Stimulated activated CD4-positive, alpha-beta T cell treated with anti-CD3 and anti-CD28 coated beads, Interleukin-15, amount 100 ng/mL, for 24 hours (primary cell): ENCODE data around the gene TSPAN18.

Experiments used
- DNase-seq: peaks from one replicate; pipeline ENCODE4 v3.0.0-alpha.2; 2020

Gene TSPAN18

DNA sequence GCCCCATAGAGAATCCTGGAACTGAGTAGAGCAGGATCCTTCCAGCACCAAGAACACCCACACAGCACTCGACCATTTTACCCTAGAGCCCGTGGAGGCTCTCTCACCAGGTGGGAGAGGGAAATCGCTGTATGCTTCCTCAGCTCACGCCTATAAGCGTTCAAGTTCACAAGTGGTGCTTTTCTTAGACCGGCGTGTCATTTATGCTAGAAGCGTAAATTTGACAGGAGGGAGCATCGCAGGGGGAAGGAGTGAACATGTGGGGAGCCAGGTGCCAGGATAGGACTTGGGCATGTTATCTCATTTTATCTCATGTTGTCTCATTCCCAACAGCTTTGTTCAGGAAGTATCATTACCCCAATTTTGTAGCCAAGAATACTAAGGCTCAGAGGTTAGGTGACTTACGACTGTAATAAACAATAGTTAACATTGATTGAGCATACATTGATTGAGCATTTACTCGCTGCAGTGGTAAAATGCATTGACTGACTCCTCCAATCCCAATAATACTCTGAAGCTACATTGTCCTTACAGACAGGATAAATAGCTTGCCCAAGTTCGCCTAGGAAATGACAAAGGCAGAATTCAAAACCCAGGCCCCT lies 243.0 kb downstream of the TSPAN18 start:
- DNase-seq, result no peak

DNA sequence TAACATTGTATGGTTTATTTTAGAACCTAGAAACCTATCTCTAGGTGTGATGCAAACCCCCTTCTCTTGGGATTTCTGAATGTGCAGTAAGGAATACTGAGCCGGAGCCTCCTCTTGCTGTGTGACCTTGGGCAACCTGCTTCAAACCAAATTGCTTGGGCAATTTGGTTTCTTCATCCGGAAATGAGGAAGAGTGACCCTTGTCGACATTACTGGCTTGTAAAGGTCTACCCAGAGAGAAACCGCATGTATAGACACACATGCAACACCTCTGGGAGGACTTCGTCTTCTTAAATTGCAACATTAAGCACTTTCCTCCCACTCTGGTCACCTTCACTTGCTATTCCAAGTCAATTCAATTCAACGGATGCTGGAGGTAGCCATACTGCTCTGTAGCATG lies 243.5 kb downstream of the TSPAN18 start:
- no peak for DNase-seq

DNA sequence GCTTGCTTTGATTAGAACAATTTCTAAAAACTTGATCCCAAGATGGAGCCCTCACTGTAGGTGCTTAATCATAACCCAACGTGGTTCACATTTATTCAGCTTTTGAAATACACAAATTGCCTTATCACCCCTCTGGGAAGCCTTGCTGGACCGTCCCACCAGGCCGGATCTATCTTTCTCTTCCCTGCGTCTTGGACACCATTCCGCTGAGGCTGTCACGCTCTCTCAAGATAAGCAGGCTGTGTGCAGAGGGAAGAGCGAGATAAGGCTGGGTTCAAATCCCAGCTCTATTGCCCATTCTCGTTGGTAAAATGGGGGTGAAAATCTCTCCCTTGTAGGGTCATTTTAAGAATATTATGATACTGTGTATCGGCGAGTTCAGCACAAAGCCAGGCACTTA lies 244.4 kb downstream of the TSPAN18 start:
- no peak for DNase-seq

DNA sequence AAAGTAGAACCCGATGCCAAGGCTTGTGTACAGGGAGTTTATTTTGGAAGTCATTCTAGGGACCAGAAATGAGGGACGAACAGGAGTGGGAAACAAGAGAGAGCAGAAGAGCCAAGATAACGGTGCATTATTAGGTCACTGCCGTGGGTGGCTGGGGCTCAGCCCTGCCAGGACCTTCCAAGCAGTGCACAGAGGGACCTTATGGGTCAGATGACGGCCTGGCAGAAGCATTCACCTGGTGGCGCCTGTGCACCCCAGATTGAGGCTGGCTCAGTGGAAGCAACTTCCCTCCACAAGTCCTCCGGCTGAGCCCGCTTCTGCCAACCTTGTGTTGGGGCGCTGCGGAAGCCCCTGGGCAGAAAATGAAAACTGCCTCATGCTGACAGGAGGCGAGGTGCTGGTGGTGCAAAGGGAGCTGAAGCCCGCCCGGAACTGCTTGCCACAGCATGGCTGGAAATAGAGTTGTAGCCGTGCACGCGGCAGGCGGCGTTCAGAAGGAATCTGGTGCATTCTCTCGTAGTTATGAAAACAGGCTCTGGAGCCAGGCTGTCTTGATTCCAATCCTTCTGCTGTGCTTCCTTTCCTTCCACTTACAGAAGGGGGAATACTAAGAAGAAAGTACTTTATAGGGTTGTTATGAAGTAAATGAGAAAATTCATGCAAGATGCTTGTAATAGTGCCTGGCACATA lies 246.1 kb downstream of the TSPAN18 start:
- no peak for DNase-seq

DNA sequence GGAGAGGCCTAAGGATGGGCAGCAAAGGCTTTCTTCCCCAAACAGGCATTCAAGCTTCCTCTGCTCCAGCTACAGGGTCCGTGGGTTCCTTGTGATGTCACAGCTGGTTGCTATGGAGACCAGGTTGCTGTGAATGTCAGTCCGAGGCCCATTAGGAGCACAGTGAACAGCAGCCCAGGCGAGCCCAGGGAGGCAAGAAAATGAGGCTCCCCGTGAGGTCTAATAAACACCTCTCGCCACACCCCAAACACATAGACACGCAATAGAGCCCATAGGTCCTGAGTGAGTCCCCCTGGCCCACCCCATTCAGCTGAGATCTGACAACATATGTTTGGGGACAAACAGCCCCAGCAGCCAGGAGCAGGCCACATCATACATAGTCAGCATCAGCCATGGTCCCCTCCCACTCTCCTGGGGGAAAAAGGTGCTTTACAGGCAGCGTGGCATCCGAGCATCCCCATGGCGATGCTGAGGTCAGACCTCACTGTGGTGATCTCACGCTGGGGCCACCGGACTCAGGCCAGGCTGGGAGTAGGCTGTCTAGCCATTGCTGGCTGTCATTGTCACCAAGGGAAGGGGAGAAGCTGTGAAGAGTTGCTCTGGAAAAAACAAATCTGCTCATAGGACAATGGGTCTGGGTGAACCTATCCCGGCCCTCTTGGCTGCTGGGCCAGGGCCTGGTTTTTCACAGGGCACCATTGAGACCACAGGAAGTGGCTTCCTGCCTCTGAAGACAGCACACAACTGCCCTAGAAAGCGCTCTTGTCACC lies 247.1 kb downstream of the TSPAN18 start:
- no peak for DNase-seq

DNA sequence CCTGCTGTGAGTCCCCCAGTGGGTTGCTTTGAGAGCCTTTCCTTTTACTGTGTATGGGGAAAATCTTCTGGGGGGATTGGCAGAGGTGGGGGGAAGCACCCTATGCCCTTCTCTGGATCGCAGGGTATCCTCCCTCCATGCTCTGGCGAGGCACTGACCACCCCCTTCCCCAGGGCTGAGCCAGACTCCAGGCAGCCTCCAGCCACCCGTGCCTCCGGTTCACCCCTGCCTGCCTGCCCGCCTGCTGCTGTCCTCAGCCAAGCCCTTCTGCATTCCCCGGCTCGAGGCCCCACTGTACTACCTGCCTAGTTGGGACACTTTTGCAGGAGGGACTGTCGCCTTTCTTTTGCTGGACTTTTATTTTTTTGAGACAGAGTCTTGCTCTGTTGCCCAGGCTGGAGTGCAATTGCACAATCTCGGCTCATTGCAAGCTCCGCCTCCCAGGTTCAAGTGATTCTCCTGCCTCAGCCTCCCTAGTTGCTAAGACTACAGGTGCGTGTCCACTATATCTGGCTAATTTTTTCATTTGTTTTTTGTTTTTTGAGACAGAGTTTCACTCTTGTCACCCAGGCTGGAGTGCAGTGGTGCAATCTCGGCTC lies 247.7 kb downstream of the TSPAN18 start:
- no peak for DNase-seq

DNA sequence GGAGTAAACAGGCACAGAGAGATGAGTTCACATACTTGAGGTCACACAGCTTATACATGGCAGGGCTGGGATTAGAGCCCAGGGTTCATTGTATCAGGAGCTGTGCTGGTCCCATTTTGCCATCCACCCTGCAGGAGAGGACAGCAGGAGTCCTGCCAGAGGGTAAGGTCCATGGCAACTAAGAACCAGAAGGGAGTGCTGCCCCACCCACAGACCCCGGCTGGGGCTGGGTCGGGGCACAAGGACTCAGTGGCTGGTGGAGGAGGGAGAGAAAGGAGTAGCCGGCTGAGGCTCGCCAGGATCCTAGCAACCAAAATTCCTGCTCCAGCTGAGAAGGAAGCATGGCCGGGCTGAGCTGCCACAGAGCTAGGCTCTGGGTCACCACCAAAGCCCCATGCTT lies 249.8 kb downstream of the TSPAN18 start:
- no peak for DNase-seq

DNA sequence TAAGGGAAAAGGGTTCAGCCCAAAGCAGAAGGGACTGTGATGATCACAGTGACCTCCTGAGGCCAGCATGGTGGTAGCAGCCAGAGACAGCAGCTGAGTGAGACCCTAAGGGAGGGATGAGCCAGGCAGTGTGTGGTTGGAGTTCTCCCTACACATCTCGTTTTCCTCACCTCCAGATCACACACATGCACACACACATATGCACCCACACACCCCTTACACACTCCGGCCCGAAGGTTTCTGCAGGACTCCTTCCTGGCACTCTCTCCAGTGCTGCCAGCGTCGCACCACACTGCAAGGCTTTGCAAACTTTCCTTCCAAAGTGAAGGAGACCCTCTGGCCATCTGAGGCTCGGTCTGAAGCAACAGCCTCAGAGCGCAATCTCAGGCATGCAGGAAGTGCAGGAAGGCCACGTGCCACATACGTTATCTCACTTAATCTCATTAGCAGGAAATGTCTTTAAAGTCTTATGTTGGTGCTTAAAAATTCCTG lies 250.8 kb downstream of the TSPAN18 start:
- no peak for DNase-seq

DNA sequence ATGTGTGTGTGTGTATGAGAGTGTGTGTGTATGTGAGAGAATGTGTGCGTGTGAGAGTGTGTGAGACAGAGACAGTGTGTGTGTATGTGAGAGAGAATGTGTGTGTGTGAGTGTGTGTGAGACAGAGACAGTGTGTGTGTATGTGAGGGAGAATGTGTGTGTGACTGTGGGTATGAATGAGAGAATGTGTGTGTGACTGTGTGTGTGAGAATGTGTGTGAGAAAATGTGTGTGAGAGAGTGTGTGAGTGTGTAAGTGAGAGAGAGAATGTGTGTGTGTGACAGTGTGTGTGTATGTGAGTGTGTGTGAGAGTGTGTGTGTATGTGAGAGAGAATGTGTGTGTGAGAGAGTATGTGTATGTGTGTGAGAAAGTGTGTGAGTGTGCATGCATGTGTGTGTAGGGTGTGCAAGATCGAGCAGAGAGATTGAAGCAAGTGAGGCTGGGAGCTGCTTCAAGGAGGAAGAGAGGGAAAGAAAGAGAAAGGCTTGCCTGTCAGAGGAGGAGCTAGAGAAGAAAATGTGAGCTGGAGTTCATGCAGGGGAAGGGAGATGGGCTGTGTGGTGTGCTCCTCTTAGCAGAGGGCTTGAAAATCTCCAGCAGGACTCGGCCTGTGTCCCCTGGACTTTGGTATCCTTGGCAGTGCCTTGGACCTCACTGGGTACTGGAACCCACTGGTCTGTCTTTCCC lies 251.7 kb downstream of the TSPAN18 start:
- DNase-seq, result no peak

DNA sequence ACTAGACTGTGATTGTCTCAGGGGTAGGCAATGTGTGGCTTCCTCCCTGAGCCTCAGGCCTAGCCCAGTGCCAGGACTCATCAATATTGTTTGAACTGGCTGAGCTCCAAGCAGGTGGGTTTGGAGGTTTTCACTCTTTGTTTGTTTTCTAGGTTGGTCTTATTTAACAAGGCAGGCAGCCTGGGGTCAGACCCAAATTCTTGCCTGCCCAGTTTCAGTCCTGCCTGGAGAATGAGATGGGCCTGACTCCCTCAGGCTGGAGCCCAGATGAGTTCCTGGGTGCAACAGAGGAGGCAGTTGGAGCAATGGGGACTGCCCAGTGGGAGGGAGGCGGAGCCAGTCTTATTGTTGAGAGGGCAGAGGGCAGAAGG lies 252.2 kb downstream of the TSPAN18 start:
- no peak for DNase-seq

DNA sequence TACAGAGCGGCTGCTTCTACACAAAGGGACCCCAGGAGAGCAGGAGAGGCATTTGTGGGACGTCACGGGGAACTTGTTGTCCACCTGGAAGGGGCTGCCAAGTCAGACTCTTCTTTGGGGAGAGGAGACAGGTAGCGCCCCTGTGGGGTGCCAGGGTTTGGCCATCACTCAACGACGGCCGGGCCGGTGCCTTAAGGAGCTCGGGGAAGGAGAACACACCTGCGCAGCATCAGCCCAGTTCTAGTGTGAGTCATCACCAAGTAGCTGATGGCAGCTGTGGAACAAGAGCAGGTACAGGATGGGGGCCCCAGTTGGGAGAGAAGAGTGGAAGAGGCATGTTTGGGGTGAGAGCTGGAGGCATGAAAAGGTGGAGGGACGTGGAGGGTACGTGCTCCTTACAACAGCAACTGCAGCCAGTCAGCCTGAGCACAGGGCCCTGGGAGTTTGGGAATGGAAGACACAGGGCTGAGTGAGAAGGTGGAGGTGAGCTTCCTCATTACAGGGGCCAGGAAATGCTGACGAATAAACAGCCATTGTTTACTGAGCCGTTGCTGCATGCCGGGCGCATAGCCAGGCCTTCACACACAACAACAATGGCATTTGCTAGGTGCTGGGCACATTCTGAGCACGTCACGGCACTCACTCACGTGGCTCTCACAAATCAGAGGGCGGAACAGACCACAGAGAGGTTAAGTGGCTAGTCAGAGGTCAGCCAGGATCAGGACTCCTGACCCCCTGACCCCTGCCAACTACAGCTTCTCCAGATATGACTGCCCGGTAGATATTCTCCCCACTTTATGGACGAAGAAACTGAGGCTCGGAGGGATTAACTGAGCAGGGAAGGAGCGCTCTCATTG lies 253.0 kb downstream of the TSPAN18 start:
- DNase-seq, result no peak

DNA sequence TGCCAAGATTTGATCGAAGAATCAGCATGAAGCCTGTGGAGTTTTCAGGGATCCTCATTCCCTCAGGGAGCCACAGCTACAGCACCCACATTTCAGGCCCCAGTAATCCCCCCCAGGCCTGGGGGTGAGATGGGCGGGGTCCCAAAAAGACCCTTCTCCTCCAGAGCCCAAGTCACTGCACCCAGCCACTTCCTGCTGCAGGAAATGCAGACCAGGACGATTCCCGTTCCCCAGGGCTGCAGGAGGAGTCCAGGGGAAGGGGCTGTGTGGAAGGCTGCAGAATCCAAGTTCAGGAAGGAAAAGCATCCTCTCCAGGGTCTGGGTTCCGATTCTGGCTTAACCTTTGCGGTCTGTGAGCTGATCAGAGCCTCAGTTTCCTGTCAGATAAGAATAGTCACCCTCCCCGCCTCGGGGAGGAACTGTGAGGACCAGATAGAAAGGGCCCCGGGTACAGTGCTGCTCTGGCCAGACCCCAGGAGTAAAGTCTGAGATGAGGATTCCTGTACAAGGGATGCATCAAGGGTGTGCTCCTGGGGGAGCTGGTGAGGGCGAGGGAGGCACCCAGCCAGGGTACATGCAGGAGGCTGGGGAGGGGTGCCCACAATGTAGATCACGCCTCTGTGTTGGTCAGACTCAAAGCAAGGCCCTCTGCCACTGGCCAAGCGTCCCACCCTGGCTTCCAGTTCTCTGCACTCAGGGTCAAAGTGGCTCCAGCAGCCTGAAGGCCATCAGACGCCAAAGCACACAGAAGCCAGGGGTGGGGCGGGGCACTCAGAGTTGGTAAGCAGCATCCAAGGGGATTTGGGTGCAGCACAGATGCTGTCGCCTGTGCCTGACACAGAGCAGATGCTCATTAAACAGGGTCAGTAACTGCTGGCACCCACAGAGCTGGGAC lies 254.0 kb downstream of the TSPAN18 start:
- DNase-seq, result no peak
